ENCODE data around the gene RLF. TPM values are rescaled to one million over a fixed set of nuclear protein-coding genes. Genes with fewer than 3 reads are reported as not detected.
A peak's percentile ranks its signal among the peaks of the same experiment; 100 is the strongest.

The RLF gene
- total and polyA plus RNA-seq, 9 of the 15 experiments (the other 6 are each of a cell fraction or from before 2014, with no cell fraction given), result 3.6 to 35.0 (median 21.2) TPM

DNA sequence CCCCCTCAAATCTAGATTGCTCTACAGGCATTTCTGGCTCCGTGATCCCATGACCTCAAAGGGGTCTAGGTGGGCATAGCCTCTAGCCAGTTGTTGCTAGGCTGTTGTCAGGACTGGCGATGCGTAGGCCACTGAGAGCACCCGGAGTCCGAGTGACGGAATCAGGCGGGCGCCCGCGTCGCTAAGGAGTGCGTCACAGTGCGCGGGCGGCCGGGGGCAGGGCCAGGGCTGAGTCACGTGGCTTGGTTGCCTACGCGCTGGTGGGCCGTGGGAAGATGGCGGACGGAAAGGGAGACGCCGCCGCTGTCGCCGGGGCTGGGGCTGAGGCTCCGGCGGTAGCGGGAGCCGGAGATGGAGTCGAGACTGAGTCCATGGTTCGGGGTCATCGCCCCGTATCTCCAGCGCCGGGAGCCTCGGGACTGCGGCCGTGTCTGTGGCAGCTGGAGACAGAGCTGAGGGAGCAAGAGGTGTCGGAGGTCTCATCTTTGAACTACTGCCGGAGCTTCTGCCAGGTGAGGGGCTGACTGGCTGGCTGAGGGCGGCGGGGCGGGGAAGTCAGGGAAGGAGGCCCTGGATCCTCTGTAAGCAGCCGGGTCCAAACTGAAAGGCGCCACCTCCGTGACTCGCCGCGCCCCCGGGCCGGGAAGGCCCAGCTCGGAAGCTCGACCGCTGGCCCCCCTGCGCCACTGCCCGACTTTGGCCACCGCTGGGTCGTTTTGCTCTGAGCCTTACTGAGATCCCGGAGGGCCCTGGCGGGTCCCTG is at the start of gene RLF (continued):
- TF ChIP-seq MTF1 (CRISPR knock-in tag; IDR thresholded peaks at IDR 0.05; ENCODE audit: borderline replicate concordance) (no peak), CREBBP (IDR thresholded peaks at IDR 0.05; ENCODE audit: low read depth, low read length) (no peak), MAFG (tag; conservative IDR thresholded peaks at IDR 0.05) (no peak), ZNF384 (IDR thresholded peaks at IDR 0.05; ENCODE audit: low read depth, low read length) (peak; percentile 65), ZNF695 (CRISPR knock-in tag; IDR thresholded peaks at IDR 0.05) (no peak), FOXK1 (CRISPR knock-in tag; IDR thresholded peaks at IDR 0.05; ENCODE audit: borderline replicate concordance) (0 out of 2 replicates have a peak, but pooled peaks have one; percentile 39)
- TF ChIP-seq, protein P1, sequence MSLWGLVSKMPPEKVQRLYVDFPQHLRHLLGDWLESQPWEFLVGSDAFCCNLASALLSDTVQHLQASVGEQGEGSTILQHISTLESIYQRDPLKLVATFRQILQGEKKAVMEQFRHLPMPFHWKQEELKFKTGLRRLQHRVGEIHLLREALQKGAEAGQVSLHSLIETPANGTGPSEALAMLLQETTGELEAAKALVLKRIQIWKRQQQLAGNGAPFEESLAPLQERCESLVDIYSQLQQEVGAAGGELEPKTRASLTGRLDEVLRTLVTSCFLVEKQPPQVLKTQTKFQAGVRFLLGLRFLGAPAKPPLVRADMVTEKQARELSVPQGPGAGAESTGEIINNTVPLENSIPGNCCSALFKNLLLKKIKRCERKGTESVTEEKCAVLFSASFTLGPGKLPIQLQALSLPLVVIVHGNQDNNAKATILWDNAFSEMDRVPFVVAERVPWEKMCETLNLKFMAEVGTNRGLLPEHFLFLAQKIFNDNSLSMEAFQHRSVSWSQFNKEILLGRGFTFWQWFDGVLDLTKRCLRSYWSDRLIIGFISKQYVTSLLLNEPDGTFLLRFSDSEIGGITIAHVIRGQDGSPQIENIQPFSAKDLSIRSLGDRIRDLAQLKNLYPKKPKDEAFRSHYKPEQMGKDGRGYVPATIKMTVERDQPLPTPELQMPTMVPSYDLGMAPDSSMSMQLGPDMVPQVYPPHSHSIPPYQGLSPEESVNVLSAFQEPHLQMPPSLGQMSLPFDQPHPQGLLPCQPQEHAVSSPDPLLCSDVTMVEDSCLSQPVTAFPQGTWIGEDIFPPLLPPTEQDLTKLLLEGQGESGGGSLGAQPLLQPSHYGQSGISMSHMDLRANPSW (CRISPR knock-in tag; IDR thresholded peaks at IDR 0.05), result peak; percentile 89; the same call in 1 of the 2 replicates
- TF ChIP-seq, protein P2, sequence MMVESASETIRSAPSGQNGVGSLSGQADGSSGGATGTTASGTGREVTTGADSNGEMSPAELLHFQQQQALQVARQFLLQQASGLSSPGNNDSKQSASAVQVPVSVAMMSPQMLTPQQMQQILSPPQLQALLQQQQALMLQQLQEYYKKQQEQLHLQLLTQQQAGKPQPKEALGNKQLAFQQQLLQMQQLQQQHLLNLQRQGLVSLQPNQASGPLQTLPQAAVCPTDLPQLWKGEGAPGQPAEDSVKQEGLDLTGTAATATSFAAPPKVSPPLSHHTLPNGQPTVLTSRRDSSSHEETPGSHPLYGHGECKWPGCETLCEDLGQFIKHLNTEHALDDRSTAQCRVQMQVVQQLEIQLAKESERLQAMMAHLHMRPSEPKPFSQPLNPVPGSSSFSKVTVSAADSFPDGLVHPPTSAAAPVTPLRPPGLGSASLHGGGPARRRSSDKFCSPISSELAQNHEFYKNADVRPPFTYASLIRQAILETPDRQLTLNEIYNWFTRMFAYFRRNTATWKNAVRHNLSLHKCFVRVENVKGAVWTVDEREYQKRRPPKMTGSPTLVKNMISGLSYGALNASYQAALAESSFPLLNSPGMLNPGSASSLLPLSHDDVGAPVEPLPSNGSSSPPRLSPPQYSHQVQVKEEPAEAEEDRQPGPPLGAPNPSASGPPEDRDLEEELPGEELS (CRISPR knock-in tag; IDR thresholded peaks at IDR 0.05; ENCODE audit: borderline replicate concordance), result 0 out of 2 replicates have a peak, but pooled peaks have one; percentile 24
- TF ChIP-seq, protein P3, sequence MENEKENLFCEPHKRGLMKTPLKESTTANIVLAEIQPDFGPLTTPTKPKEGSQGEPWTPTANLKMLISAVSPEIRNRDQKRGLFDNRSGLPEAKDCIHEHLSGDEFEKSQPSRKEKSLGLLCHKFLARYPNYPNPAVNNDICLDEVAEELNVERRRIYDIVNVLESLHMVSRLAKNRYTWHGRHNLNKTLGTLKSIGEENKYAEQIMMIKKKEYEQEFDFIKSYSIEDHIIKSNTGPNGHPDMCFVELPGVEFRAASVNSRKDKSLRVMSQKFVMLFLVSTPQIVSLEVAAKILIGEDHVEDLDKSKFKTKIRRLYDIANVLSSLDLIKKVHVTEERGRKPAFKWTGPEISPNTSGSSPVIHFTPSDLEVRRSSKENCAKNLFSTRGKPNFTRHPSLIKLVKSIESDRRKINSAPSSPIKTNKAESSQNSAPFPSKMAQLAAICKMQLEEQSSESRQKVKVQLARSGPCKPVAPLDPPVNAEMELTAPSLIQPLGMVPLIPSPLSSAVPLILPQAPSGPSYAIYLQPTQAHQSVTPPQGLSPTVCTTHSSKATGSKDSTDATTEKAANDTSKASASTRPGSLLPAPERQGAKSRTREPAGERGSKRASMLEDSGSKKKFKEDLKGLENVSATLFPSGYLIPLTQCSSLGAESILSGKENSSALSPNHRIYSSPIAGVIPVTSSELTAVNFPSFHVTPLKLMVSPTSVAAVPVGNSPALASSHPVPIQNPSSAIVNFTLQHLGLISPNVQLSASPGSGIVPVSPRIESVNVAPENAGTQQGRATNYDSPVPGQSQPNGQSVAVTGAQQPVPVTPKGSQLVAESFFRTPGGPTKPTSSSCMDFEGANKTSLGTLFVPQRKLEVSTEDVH (IDR thresholded peaks at IDR 0.05; ENCODE audit: low read depth, partially characterized antibody), result peak; percentile 89
- TF ChIP-seq, protein P4, sequence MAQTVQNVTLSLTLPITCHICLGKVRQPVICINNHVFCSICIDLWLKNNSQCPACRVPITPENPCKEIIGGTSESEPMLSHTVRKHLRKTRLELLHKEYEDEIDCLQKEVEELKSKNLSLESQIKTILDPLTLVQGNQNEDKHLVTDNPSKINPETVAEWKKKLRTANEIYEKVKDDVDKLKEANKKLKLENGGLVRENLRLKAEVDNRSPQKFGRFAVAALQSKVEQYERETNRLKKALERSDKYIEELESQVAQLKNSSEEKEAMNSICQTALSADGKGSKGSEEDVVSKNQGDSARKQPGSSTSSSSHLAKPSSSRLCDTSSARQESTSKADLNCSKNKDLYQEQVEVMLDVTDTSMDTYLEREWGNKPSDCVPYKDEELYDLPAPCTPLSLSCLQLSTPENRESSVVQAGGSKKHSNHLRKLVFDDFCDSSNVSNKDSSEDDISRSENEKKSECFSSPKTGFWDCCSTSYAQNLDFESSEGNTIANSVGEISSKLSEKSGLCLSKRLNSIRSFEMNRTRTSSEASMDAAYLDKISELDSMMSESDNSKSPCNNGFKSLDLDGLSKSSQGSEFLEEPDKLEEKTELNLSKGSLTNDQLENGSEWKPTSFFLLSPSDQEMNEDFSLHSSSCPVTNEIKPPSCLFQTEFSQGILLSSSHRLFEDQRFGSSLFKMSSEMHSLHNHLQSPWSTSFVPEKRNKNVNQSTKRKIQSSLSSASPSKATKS (CRISPR knock-in tag; IDR thresholded peaks at IDR 0.05), result no peak
- TF ChIP-seq, protein P5, sequence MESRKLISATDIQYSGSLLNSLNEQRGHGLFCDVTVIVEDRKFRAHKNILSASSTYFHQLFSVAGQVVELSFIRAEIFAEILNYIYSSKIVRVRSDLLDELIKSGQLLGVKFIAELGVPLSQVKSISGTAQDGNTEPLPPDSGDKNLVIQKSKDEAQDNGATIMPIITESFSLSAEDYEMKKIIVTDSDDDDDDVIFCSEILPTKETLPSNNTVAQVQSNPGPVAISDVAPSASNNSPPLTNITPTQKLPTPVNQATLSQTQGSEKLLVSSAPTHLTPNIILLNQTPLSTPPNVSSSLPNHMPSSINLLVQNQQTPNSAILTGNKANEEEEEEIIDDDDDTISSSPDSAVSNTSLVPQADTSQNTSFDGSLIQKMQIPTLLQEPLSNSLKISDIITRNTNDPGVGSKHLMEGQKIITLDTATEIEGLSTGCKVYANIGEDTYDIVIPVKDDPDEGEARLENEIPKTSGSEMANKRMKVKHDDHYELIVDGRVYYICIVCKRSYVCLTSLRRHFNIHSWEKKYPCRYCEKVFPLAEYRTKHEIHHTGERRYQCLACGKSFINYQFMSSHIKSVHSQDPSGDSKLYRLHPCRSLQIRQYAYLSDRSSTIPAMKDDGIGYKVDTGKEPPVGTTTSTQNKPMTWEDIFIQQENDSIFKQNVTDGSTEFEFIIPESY (CRISPR knock-in tag; IDR thresholded peaks at IDR 0.05), result peak; percentile 65
- TF ChIP-seq, protein P6, sequence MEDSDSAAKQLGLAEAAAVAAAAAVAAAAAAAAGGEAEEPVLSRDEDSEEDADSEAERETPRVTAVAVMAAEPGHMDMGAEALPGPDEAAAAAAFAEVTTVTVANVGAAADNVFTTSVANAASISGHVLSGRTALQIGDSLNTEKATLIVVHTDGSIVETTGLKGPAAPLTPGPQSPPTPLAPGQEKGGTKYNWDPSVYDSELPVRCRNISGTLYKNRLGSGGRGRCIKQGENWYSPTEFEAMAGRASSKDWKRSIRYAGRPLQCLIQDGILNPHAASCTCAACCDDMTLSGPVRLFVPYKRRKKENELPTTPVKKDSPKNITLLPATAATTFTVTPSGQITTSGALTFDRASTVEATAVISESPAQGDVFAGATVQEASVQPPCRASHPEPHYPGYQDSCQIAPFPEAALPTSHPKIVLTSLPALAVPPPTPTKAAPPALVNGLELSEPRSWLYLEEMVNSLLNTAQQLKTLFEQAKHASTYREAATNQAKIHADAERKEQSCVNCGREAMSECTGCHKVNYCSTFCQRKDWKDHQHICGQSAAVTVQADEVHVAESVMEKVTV (CRISPR knock-in tag; IDR thresholded peaks at IDR 0.05), result no peak
